ENCODE results near the gene H2AZ2.
"Not testable (repeated sequence)": the region's sequence is repeated elsewhere in the genome, so short reads cannot be mapped to it uniquely, and the experiment has no call there.

The H2AZ2 gene

DNA sequence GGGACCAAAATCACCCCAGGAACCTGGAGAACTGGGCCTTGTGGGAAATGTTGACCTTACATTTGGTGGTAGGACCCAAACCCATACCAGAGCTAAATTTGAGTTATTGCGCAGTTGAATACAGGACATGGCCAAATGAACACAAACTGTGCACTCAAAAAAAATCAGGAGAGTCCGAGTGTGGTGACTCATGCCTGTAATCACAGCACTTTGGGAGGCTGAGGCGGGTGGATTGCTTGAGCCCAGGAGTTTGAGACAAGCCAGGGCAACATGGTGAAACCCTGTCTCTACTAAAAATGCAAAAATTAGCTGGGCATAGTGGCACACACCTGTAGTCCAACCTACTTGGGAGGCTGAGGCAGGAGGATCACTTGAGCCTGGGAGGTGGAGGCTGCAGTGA is 62.7 kb downstream of the H2AZ2 start:
- not testable (repeated sequence) for DNase-seq (ENCODE audit: low read depth, low spot score)

DNA sequence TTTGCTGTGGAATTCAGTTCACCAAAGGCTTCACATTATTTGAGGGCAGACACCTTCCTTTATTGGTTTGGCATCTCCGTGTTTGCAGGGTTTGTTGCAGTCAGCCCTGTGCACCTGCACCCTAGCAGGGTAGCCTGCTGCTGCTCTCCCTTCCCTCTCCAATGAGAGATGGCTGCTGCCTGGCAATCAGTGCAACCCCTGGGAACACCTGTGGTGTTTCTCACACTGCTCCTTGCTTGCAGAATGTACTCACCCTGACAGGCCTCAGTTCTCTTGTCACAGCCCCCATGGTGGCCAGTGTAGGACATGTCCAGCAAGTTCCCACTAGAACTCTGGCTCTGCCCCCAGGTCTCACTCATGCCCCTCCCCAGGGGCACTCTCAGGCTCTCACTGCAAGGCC is 63.5 kb downstream of the H2AZ2 start:
- no peak for DNase-seq (ENCODE audit: low read depth, low spot score)

GRCh38 chr7:44783407-44783806 is 64.5 kb downstream of the H2AZ2 start:
- no peak for DNase-seq (ENCODE audit: low read depth, low spot score)

DNA sequence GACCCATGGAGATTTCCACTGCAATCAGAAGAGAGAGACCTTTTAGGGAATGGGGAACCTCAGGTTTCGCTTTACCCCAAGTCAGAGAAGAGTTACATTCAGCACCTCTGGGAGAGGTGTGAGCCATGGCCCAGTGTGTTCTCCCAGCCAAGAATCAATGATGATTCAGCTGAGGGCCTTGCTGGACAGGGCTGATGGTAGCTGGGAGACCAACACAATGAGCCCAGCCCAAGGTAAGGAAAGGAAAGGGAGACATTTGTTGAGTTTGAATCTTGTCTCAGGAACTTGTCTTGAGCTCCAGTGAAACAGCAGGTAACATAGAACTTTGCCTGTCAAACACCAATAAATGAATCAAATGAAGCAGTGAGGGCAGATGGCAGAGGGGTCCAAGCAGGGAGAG is 65.4 kb downstream of the H2AZ2 start:
- DNase-seq (ENCODE audit: low read depth, low spot score) = no peak
